Measurements from ENCODE around the gene GID4.

GID4 gene

GRCh38 chr17:18038861-18039534 lies at the start of gene GID4, which contains the start of gene ATPAF2:
Gene GID4 (plus strand): TSS chr17:18039408. CDS start chr17:18039465, 57 bp downstream.
Gene ATPAF2 (minus strand): TSS chr17:18039168. CDS start chr17:18039013, 155 bp downstream.
- peak; percentile 99 for DNase-seq (ENCODE audit: extremely low spot score)
- TF ChIP-seq L3MBTL2 (conservative IDR thresholded peaks at IDR 0.05) (peak; percentile 71), ZNF384 (IDR thresholded peaks at IDR 0.05) (no peak), ELF4 (IDR thresholded peaks at IDR 0.05) (peak; percentile 73), FOXK2 (IDR thresholded peaks at IDR 0.05) (no peak), CTBP1 (IDR thresholded peaks at IDR 0.05; ENCODE audit: borderline replicate concordance) (peak; percentile 31; the same call in 1 of the 2 replicates), BHLHE40 (IDR thresholded peaks at IDR 0.05; ENCODE audit: borderline replicate concordance) (no peak), SUZ12 (IDR thresholded peaks at IDR 0.05) (no peak)
- TF ChIP-seq, protein P1, sequence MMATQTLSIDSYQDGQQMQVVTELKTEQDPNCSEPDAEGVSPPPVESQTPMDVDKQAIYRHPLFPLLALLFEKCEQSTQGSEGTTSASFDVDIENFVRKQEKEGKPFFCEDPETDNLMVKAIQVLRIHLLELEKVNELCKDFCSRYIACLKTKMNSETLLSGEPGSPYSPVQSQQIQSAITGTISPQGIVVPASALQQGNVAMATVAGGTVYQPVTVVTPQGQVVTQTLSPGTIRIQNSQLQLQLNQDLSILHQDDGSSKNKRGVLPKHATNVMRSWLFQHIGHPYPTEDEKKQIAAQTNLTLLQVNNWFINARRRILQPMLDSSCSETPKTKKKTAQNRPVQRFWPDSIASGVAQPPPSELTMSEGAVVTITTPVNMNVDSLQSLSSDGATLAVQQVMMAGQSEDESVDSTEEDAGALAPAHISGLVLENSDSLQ (IDR thresholded peaks at IDR 0.05) = peak; percentile 99
- CTCF ChIA-PET = interaction anchor here (0.8 kb wide), 1 partner anchor 191 kb away, joined by 3 read pairs; no protein-coding TSS in a partner anchor
- POLR2A ChIA-PET = no interaction called here

GRCh38 chr17:17989618-17990017 lies 49.6 kb upstream of the GID4 start:
- DNase-seq (ENCODE audit: extremely low spot score) = no peak
- CTCF ChIA-PET = no interaction called here
- TF ChIP-seq FOXM1 (IDR thresholded peaks at IDR 0.05; ENCODE audit: borderline replicate concordance) (no peak), SP1 (IDR thresholded peaks at IDR 0.05) (no peak), L3MBTL2 (conservative IDR thresholded peaks at IDR 0.05) (no peak), FOXA1 (IDR thresholded peaks at IDR 0.05) (no peak), FOXK2 (IDR thresholded peaks at IDR 0.05) (no peak), ARNT (IDR thresholded peaks at IDR 0.05) (no peak), CTBP1 (IDR thresholded peaks at IDR 0.05; ENCODE audit: borderline replicate concordance) (no peak), NFRKB (IDR thresholded peaks at IDR 0.05) (no peak), SUZ12 (IDR thresholded peaks at IDR 0.05) (no peak), TARDBP (IDR thresholded peaks at IDR 0.05) (no peak), ELF4 (IDR thresholded peaks at IDR 0.05) (no peak), BHLHE40 (IDR thresholded peaks at IDR 0.05; ENCODE audit: borderline replicate concordance) (no peak), LEF1 (IDR thresholded peaks at IDR 0.05; ENCODE audit: borderline replicate concordance) (no peak), ZNF384 (IDR thresholded peaks at IDR 0.05) (no peak), HDGF (IDR thresholded peaks at IDR 0.05; ENCODE audit: borderline replicate concordance) (no peak)
- TF ChIP-seq, protein P1 (IDR thresholded peaks at IDR 0.05) = no peak
- POLR2A ChIA-PET = no interaction called here

GRCh38 chr17:17990282-17990681 lies 48.9 kb upstream of the GID4 start:
- TF ChIP-seq FOXA1 (IDR thresholded peaks at IDR 0.05) = no peak
- TF ChIP-seq CTBP1 (IDR thresholded peaks at IDR 0.05; ENCODE audit: borderline replicate concordance) = no peak
- TF ChIP-seq LEF1 (IDR thresholded peaks at IDR 0.05; ENCODE audit: borderline replicate concordance) = no peak
- no peak for DNase-seq (ENCODE audit: extremely low spot score)
- ChIA-PET CTCF (no interaction called here), POLR2A (no interaction called here)

DNA sequence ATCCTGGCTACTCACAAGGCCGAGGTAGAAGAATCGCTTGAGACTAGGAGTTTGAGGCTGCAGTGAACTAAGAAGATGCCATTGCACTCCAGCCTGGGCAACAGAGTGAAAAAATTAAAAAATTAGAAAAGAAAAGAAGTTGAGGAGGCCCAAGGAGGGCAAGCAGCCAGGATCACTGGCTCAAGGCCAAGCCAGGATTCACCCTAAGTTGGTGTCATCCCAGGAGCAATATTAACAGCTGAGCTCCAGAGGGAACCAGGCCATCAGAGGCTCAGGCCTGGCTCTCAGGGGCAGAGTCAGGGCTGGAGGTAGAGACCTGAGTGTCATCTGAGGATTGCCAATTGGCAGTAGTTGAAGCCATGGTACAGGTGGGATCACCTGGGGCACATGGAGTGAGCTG lies 45.8 kb upstream of the GID4 start:
- ChIA-PET POLR2A (no interaction called here), CTCF (interaction anchor here (0.5 to 1.1 kb wide), 4 partner anchors 12 to 182 kb away, joined by 3 to 4 read pairs (median 3); no protein-coding TSS in a partner anchor)
- TF ChIP-seq ZNF384 (IDR thresholded peaks at IDR 0.05) (no peak), ARNT (IDR thresholded peaks at IDR 0.05) (no peak), SP1 (IDR thresholded peaks at IDR 0.05) (no peak), HDGF (IDR thresholded peaks at IDR 0.05; ENCODE audit: borderline replicate concordance) (no peak), TARDBP (IDR thresholded peaks at IDR 0.05) (no peak), LEF1 (IDR thresholded peaks at IDR 0.05; ENCODE audit: borderline replicate concordance) (no peak), NFRKB (IDR thresholded peaks at IDR 0.05) (no peak), BHLHE40 (IDR thresholded peaks at IDR 0.05; ENCODE audit: borderline replicate concordance) (no peak), ELF4 (IDR thresholded peaks at IDR 0.05) (no peak), L3MBTL2 (conservative IDR thresholded peaks at IDR 0.05) (no peak), FOXM1 (IDR thresholded peaks at IDR 0.05; ENCODE audit: borderline replicate concordance) (no peak), FOXK2 (IDR thresholded peaks at IDR 0.05) (no peak), CTBP1 (IDR thresholded peaks at IDR 0.05; ENCODE audit: borderline replicate concordance) (no peak), SUZ12 (IDR thresholded peaks at IDR 0.05) (no peak), FOXA1 (IDR thresholded peaks at IDR 0.05) (no peak)
- TF ChIP-seq, protein P1 (IDR thresholded peaks at IDR 0.05) = no peak
- DNase-seq (ENCODE audit: extremely low spot score) = no peak

DNA sequence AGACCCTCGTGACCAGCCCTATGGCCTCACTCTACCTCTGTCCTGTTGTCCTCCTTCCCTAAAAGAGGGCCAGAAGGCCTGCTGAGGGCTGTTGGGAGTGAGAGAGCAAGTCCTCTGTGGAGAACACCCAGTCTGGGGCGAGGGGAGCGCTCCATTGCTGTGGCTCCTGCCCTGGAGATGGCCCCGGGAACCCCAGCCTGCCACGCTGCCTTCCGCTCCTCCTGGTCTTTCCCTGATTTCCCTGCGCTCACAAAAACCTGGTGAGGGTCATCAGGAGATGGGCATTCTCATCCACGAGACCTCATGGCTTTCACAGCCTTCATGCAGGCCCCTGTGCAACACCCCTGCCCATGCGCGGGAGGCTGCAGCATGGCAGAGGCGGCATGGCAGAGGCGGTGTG lies 45.4 kb upstream of the GID4 start:
- DNase-seq (ENCODE audit: extremely low spot score) = no peak
- TF ChIP-seq SP1 (IDR thresholded peaks at IDR 0.05) (no peak), FOXA1 (IDR thresholded peaks at IDR 0.05) (no peak), HDGF (IDR thresholded peaks at IDR 0.05; ENCODE audit: borderline replicate concordance) (no peak), BHLHE40 (IDR thresholded peaks at IDR 0.05; ENCODE audit: borderline replicate concordance) (no peak), SUZ12 (IDR thresholded peaks at IDR 0.05) (no peak), ZNF384 (IDR thresholded peaks at IDR 0.05) (no peak), NFRKB (IDR thresholded peaks at IDR 0.05) (no peak), ELF4 (IDR thresholded peaks at IDR 0.05) (no peak), ARNT (IDR thresholded peaks at IDR 0.05) (no peak), L3MBTL2 (conservative IDR thresholded peaks at IDR 0.05) (no peak), TARDBP (IDR thresholded peaks at IDR 0.05) (no peak)
- TF ChIP-seq, protein P1 (IDR thresholded peaks at IDR 0.05) = no peak
- ChIA-PET CTCF (no interaction called here), POLR2A (no interaction called here)

All from HEK293T (cell line).